ENCODE results near the gene STK32B. TPM values are rescaled to one million over a fixed set of nuclear protein-coding genes. Genes with fewer than 3 reads are reported as not detected.

Gene STK32B
- total RNA-seq, 2 experiments from 2014 or later, result not detected

DNA sequence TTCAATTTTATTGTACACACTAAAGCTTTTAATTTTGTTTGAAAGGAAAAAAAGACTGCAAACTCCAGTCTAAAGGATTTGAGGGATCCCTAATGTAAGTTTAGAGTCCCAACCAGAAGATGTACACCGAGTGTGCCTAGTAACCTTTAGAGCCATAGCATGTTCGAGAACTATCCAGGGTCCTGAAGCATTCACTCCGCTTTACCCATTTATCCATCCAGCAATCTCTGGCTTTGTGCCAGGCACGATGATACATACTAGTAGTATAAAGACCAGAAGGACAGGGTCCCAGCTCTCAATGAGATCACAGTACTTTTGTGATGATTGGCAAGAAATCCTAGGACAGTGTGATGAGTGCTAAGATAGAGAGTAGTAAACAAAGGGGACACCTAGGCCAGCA, 168.7 kb downstream of the STK32B start:
- ChIA-PET POLR2A (no interaction called here), CTCF (ENCODE audit: unreplicated experiment) (no interaction called here)
- Histone ChIP-seq H3K4me1 (ENCODE audit: insufficient read depth, low read length, poor library complexity, severe bottlenecking) (no peaks in the 10 kb centered on the region), H3K79me2 (ENCODE audit: insufficient read depth, low read depth, low read length) (no peaks in the 10 kb centered on the region), H3K36me3 (ENCODE audit: insufficient read depth, low read length) (no peaks in the 10 kb centered on the region), H3K4me2 (ENCODE audit: low read length) (no peak overlapping the region), H3K9me2 (ENCODE audit: insufficient read depth, low read length) (no peaks in the 10 kb centered on the region), H3K9me3 (ENCODE audit: low read length) (no peaks in the 10 kb centered on the region), H4K20me1 (ENCODE audit: insufficient read depth, low read length) (no peaks in the 10 kb centered on the region), H3K27ac (ENCODE audit: low read depth, low read length, poor library complexity, severe bottlenecking) (no peak overlapping the region), H2AFZ (ENCODE audit: low read length) (no peak overlapping the region), H3K4me3 (ENCODE audit: low read depth, low read length, poor library complexity, severe bottlenecking) (no peak overlapping the region)
- intact Hi-C loops (cut with micrococcal nuclease; ENCODE audit: unreplicated experiment), result no loop called here
- no peak for DNase-seq (ENCODE audit: low spot score)
- TF ChIP-seq EZH2phosphoT487 (IDR thresholded peaks at IDR 0.05; ENCODE audit: borderline replicate concordance, low read depth, low read length), result no peak
- TF ChIP-seq, protein P1, sequence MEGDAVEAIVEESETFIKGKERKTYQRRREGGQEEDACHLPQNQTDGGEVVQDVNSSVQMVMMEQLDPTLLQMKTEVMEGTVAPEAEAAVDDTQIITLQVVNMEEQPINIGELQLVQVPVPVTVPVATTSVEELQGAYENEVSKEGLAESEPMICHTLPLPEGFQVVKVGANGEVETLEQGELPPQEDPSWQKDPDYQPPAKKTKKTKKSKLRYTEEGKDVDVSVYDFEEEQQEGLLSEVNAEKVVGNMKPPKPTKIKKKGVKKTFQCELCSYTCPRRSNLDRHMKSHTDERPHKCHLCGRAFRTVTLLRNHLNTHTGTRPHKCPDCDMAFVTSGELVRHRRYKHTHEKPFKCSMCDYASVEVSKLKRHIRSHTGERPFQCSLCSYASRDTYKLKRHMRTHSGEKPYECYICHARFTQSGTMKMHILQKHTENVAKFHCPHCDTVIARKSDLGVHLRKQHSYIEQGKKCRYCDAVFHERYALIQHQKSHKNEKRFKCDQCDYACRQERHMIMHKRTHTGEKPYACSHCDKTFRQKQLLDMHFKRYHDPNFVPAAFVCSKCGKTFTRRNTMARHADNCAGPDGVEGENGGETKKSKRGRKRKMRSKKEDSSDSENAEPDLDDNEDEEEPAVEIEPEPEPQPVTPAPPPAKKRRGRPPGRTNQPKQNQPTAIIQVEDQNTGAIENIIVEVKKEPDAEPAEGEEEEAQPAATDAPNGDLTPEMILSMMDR (conservative IDR thresholded peaks at IDR 0.05; ENCODE audit: low read length), result no peak
- no TSS peak for BruUV-seq (replicated peaks)

DNA sequence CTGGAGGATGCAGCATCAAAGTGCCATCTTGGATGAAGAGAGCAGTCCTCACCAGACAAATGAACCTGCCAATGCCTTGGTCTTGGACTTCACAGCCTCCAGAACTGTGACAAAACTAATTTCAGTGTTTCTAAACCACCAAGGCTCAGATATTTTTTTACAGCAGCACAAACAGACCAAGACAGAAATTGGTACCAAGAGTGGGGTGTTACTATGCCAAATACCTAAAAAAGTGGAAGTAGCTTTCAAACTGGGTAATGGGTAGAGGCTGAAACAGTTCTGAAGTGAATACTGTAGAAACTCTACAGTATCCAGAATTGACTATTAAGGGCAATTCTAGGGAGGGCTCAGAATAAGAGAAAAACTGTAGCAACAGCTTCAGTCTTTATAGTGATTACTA, 170.8 kb downstream of the STK32B start:
- no TSS peak for BruUV-seq (replicated peaks)
- Histone ChIP-seq H2AFZ (ENCODE audit: low read length) (no peak overlapping the region), H3K27ac (ENCODE audit: low read depth, low read length, poor library complexity, severe bottlenecking) (no peak overlapping the region), H3K79me2 (ENCODE audit: insufficient read depth, low read depth, low read length) (no peaks in the 10 kb centered on the region), H3K4me3 (ENCODE audit: low read depth, low read length, poor library complexity, severe bottlenecking) (no peak overlapping the region), H3K36me3 (ENCODE audit: insufficient read depth, low read length) (no peaks in the 10 kb centered on the region), H3K4me2 (ENCODE audit: low read length) (no peak overlapping the region), H3K9me3 (ENCODE audit: low read length) (no peaks in the 10 kb centered on the region), H3K9me2 (ENCODE audit: insufficient read depth, low read length) (no peaks in the 10 kb centered on the region), H4K20me1 (ENCODE audit: insufficient read depth, low read length) (no peaks in the 10 kb centered on the region), H3K4me1 (ENCODE audit: insufficient read depth, low read length, poor library complexity, severe bottlenecking) (no peaks in the 10 kb centered on the region)
- ChIA-PET POLR2A (no interaction called here), CTCF (ENCODE audit: unreplicated experiment) (no interaction called here)
- intact Hi-C loops (cut with micrococcal nuclease; ENCODE audit: unreplicated experiment), result no loop called here
- DNase-seq (ENCODE audit: low spot score), result no peak
- TF ChIP-seq EZH2phosphoT487 (IDR thresholded peaks at IDR 0.05; ENCODE audit: borderline replicate concordance, low read depth, low read length), result no peak

DNA sequence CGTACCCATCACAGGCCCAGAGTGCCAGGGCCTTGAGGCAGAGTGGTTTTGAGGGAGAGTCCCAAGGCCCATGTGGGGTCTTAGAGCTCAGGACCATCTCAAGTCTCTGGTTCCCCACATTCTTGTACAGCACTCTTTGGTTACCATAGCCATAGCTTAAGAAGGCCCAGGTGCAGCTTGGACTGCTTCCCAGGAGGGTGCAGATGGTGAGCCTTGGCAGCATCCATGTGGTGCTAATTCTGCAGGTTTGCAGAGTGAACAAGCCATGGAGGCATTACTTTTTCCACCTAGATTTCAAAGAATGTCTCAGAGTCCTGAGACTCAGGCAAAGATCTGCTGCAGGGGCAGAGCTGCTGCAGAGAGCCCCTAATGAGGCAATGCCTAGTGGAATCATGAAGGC, 171.7 kb downstream of the STK32B start:
- no peaks in the 10 kb centered on the region for H3K9me2 ChIP-seq (ENCODE audit: insufficient read depth, low read length)
- no peaks in the 10 kb centered on the region for H3K9me3 ChIP-seq (ENCODE audit: low read length)
- no peaks in the 10 kb centered on the region for H4K20me1 ChIP-seq (ENCODE audit: insufficient read depth, low read length)
- CTCF ChIA-PET (ENCODE audit: unreplicated experiment), result no interaction called here
- no peak overlapping the region for H2AFZ ChIP-seq (ENCODE audit: low read length)
- no peaks in the 10 kb centered on the region for H3K4me1 ChIP-seq (ENCODE audit: insufficient read depth, low read length, poor library complexity, severe bottlenecking)
- TF ChIP-seq, protein P1 (conservative IDR thresholded peaks at IDR 0.05; ENCODE audit: low read length), result no peak
- TF ChIP-seq EZH2phosphoT487 (IDR thresholded peaks at IDR 0.05; ENCODE audit: borderline replicate concordance, low read depth, low read length), result no peak
- H3K79me2 ChIP-seq (ENCODE audit: insufficient read depth, low read depth, low read length), result no peaks in the 10 kb centered on the region
- POLR2A ChIA-PET, result interaction anchor here (0.7 kb wide), 2 partner anchors 40 to 132 kb away, joined by 3 to 5 read pairs; no protein-coding TSS in a partner anchor
- H3K4me3 ChIP-seq (ENCODE audit: low read depth, low read length, poor library complexity, severe bottlenecking), result no peak overlapping the region
- H3K27ac ChIP-seq (ENCODE audit: low read depth, low read length, poor library complexity, severe bottlenecking), result no peak overlapping the region
- intact Hi-C loops (cut with micrococcal nuclease; ENCODE audit: unreplicated experiment), result no loop called here
- no peak for DNase-seq (ENCODE audit: low spot score)
- no peak overlapping the region for H3K4me2 ChIP-seq (ENCODE audit: low read length)
- no TSS peak for BruUV-seq (replicated peaks)
- H3K36me3 ChIP-seq (ENCODE audit: insufficient read depth, low read length), result no peaks in the 10 kb centered on the region
